Memory B cell (primary cell): ENCODE data around the gene ERG.

Experiments
- ATAC-seq: fragments of 150-1000 bp; cut with Tn5 transposase; 2 replicates; pipeline ENCODE4 v1.10.0; 2021; ENCODE audit warnings: low read depth, mild to moderate bottlenecking, moderate library complexity
- DNase-seq, 2 donors: peaks; one replicate each; pipeline ENCODE4 v3.0.0; 2022; ENCODE audit warnings: low spot score in 2 of 2
- H3K27ac Mint-ChIP-seq: one replicate; pipeline ENCODE4 v1.8.0; 2022; ENCODE audit warnings: mild to moderate bottlenecking, moderate library complexity, mixed read lengths
- H3K27me3 Mint-ChIP-seq: one replicate; pipeline ENCODE4 v1.8.0; 2022; ENCODE audit warnings: mixed read lengths
- H3K36me3 Mint-ChIP-seq: one replicate; pipeline ENCODE4 v1.8.0; 2022; ENCODE audit warnings: mild to moderate bottlenecking, mixed read lengths
- H3K4me1 Mint-ChIP-seq: one replicate; pipeline ENCODE4 v1.8.0; 2022; ENCODE audit warnings: mixed read lengths
- H3K4me3 Mint-ChIP-seq: one replicate; pipeline ENCODE4 v1.8.0; 2022; ENCODE audit warnings: mild to moderate bottlenecking, moderate library complexity, mixed read lengths
- H3K9me3 Mint-ChIP-seq: one replicate; pipeline ENCODE4 v1.8.0; 2022; ENCODE audit warnings: mixed read lengths

Gene ERG

GRCh38 chr21:38334866-38335265 lies 163.4 kb downstream of the ERG start:
- no peak for ATAC-seq
- no peaks in the 10 kb centered on the region for H3K4me1 Mint-ChIP-seq
- DNase-seq: no peak
- H3K27me3 Mint-ChIP-seq: peaks cover 2% of the 10 kb centered on the region
- no peaks in the 10 kb centered on the region for H3K36me3 Mint-ChIP-seq
- no peaks in the 10 kb centered on the region for H3K9me3 Mint-ChIP-seq
- no peak overlapping the region for H3K4me3 Mint-ChIP-seq
- H3K27ac Mint-ChIP-seq: no peak overlapping the region

DNA sequence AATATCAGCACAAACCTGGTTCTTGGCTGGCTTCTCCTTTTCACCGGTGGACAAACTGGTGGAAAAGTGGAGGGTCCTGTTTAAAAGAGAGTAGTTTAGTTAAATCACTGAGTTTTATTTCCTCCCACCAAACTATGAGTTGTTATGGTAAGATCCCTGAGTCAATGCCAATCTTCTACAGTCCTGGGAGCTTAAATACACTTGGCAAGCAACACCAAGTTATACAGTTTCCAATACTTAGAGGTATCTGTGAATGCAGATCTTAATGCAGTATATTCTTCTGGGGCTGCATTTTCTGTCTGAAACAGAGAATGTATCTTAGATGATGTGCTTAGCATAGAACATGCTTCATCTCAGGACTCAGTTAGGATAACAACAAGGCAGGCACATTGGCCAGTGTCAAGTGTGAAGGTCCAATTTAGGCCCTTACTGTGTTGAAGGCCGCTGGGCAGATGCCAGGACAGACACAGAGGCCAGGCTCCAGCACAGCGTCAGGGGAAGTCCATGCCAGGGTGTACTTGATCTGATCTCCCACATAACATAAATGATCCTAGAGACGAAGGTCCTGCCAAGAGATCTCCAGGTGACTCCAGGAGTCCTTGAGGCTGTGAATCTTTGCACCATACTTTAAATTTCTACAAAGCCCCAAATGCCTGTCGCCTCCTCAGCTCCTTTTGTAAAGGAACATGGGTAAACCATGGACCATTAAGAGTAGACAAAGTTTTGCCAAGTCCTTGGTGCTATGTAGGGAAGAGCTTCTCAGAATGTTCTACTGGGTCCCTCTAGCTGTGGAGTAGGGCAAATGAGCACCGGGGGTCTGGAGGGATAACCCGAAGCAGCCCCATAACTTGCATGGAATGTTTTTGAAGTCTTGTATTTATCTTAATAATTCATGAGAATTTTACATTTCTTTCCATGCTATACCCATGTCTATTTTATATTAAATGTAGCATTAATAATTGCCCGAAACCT lies 164.7 kb downstream of the ERG start:
- DNase-seq: no peak
- Mint-ChIP-seq H3K9me3 (no peaks in the 10 kb centered on the region), H3K27me3 (peaks cover 3% of the 10 kb centered on the region)

GRCh38 chr21:38330666-38331065 lies 167.6 kb downstream of the ERG start:
- H3K4me3 Mint-ChIP-seq: no peak overlapping the region
- no peak for ATAC-seq
- no peaks in the 10 kb centered on the region for H3K9me3 Mint-ChIP-seq
- H3K27me3 Mint-ChIP-seq: peaks cover 6% of the 10 kb centered on the region
- H3K27ac Mint-ChIP-seq: no peak overlapping the region
- H3K4me1 Mint-ChIP-seq: no peaks in the 10 kb centered on the region
- no peak for DNase-seq
- no peaks in the 10 kb centered on the region for H3K36me3 Mint-ChIP-seq

More for the DNA sequence above, 164.7 kb downstream of the ERG start:
- Mint-ChIP-seq H3K27ac (no peak overlapping the region), H3K4me3 (no peak overlapping the region), H3K4me1 (no peaks in the 10 kb centered on the region), H3K36me3 (no peaks in the 10 kb centered on the region)
- no peak for ATAC-seq
